Upper lobe of left lung (tissue), 4 donors: Measurements from ENCODE around the gene DCAF8L2.

Experiments
- EP300 ChIP-seq, 4 donors: sonication (generic); formaldehyde crosslinking; IDR thresholded peaks; one replicate each; pipeline ENCODE4 v1.5.1; 2017; ENCODE audit warnings: antibody characterized with exemption in 4 of 4, control low read depth in 2 of 4
- POLR2A ChIP-seq, 4 donors: fragments of 450-650 bp; IDR thresholded peaks; one replicate each; pipeline ENCODE4 v1.5.1; 2016 to 2017; ENCODE audit warnings: antibody characterized with exemption in 4 of 4, mild to moderate bottlenecking in 2 of 4
- TF ChIP-seq, protein P1 (sequence below), 6 experiments: fragments of 450-650 bp in 4 of 6; fragments of 200-600 bp in 2 of 6; sonication (generic) in 2 of 6; IDR thresholded peaks; one replicate each; pipeline ENCODE4 v1.5.1; 2016 to 2019; ENCODE audit warnings: antibody characterized with exemption in 6 of 6

- TF ChIP-seq, protein P1, sequence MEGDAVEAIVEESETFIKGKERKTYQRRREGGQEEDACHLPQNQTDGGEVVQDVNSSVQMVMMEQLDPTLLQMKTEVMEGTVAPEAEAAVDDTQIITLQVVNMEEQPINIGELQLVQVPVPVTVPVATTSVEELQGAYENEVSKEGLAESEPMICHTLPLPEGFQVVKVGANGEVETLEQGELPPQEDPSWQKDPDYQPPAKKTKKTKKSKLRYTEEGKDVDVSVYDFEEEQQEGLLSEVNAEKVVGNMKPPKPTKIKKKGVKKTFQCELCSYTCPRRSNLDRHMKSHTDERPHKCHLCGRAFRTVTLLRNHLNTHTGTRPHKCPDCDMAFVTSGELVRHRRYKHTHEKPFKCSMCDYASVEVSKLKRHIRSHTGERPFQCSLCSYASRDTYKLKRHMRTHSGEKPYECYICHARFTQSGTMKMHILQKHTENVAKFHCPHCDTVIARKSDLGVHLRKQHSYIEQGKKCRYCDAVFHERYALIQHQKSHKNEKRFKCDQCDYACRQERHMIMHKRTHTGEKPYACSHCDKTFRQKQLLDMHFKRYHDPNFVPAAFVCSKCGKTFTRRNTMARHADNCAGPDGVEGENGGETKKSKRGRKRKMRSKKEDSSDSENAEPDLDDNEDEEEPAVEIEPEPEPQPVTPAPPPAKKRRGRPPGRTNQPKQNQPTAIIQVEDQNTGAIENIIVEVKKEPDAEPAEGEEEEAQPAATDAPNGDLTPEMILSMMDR (IDR thresholded peaks at IDR 0.05): no peak
- no peak for TF ChIP-seq POLR2A (IDR thresholded peaks at IDR 0.05)
- no peak for TF ChIP-seq EP300 (IDR thresholded peaks at IDR 0.05)
These were observed 34.6 kb upstream of the DCAF8L2 start for GRCh38 chrX:27555514-27555913.
